Measurements from ENCODE around the gene ACACB. TPM values are rescaled to one million over a fixed set of nuclear protein-coding genes. Genes with fewer than 3 reads are reported as not detected.

Gene ACACB
- total and polyA plus RNA-seq, 2 donors from 2014 or later: 13.8 to 56.8 TPM

DNA sequence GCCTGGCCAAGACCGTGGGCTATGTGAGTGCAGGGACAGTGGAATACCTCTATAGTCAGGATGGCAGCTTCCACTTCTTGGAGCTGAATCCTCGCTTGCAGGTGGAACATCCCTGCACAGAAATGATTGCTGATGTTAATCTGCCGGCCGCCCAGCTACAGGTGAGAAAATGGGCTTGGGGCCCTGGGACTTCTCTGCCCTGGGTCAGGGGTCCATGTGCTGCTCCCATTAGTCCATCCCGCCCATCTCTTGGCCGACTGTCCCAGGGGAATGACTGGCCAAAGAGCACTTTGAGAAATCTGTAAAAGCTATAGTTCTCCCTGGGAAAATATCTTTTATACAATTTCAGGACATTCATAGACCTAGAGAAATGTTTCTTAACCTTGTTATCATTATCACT lies 63.5 kb downstream of the ACACB start:
- DNase-seq (no peak), FAIRE-seq (no peak)
- Histone ChIP-seq H3K4me3 (ENCODE audit: low read length in 3 of 3) (no peak overlapping the region), H3K9me3 (ENCODE audit: control insufficient read depth in 2 of 3, insufficient read depth in 1 of 3, low read length in 3 of 3) (no peaks in the 10 kb centered on the region), H3K4me1 (ENCODE audit: control insufficient read depth in 2 of 3, insufficient read depth in 2 of 3, low read depth in 1 of 3, low read length in 3 of 3) (no peaks in the 10 kb centered on the region), H3K27me3 (ENCODE audit: control insufficient read depth, insufficient read depth, low read length) (no peaks in the 10 kb centered on the region), H3K27ac (ENCODE audit: low read depth in 2 of 2, low read length in 2 of 2) (no peak overlapping the region), H3K9ac (ENCODE audit: low read length in 3 of 3) (no peak overlapping the region), H3K36me3 (ENCODE audit: control insufficient read depth in 2 of 3, insufficient read depth in 3 of 3, low read length in 3 of 3) (peaks cover 0 to 58% (median 27%) of the 10 kb centered on the region in 3 donors)
- TF ChIP-seq, protein P1, sequence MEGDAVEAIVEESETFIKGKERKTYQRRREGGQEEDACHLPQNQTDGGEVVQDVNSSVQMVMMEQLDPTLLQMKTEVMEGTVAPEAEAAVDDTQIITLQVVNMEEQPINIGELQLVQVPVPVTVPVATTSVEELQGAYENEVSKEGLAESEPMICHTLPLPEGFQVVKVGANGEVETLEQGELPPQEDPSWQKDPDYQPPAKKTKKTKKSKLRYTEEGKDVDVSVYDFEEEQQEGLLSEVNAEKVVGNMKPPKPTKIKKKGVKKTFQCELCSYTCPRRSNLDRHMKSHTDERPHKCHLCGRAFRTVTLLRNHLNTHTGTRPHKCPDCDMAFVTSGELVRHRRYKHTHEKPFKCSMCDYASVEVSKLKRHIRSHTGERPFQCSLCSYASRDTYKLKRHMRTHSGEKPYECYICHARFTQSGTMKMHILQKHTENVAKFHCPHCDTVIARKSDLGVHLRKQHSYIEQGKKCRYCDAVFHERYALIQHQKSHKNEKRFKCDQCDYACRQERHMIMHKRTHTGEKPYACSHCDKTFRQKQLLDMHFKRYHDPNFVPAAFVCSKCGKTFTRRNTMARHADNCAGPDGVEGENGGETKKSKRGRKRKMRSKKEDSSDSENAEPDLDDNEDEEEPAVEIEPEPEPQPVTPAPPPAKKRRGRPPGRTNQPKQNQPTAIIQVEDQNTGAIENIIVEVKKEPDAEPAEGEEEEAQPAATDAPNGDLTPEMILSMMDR (IDR thresholded peaks at IDR 0.05; ENCODE audit: borderline replicate concordance, extremely low read depth, insufficient read depth): no peak
- intact Hi-C loops (cut with DNase I): no loop called here

DNA sequence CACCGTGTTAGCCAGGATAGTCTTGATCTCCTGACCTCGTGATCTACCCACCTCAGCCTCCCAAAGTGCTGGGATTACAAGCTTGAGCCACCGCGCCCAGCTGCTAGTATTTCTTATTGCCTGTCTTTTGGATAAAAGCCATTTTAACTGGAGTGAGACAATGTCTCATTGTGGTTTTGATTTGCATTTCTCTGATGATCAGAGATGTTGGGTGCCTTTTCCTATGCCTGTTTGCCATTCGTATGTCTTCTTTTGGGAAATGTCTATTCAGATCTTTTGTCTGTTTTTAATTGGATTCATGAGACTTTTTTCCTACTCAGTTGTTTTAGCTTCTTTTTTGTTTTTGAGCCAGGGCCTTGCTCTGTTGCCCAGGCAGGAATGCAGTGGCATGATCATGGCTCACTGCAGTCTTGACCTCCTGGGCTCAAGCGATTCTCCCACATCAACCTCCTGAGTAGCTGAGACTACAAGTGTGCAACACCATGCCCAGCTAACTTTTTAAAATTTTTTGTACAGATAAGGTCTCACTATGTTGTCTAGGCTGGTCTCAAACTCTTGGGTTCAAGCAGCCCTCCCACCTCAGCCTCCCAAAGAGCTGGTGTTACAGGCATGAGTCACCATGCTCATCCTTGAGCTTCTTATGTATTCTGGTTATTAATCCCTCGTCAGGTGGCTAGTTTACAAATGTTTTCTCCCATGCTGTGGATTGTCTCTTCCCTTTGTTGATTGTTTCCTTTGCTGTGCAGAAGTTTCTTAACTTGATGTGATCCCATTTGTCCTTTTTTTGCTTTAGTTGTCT lies 65.9 kb downstream of the ACACB start:
- Histone ChIP-seq H3K27me3 (ENCODE audit: control insufficient read depth, insufficient read depth, low read length) (no peaks in the 10 kb centered on the region), H3K9me3 (ENCODE audit: control insufficient read depth in 2 of 3, insufficient read depth in 1 of 3, low read length in 3 of 3) (no peaks in the 10 kb centered on the region), H3K4me3 (ENCODE audit: low read length in 3 of 3) (no peak overlapping the region), H3K36me3 (ENCODE audit: control insufficient read depth in 2 of 3, insufficient read depth in 3 of 3, low read length in 3 of 3) (peaks cover 0 to 70% (median 31%) of the 10 kb centered on the region in 3 donors), H3K27ac (ENCODE audit: low read depth in 2 of 2, low read length in 2 of 2) (no peak overlapping the region), H3K9ac (ENCODE audit: low read length in 3 of 3) (no peak overlapping the region), H3K4me1 (ENCODE audit: control insufficient read depth in 2 of 3, insufficient read depth in 2 of 3, low read depth in 1 of 3, low read length in 3 of 3) (no peaks in the 10 kb centered on the region)
- no peak for FAIRE-seq
- TF ChIP-seq, protein P1 (IDR thresholded peaks at IDR 0.05; ENCODE audit: borderline replicate concordance, extremely low read depth, insufficient read depth): no peak
- no peak for DNase-seq
- intact Hi-C loops (cut with DNase I): no loop called here

DNA sequence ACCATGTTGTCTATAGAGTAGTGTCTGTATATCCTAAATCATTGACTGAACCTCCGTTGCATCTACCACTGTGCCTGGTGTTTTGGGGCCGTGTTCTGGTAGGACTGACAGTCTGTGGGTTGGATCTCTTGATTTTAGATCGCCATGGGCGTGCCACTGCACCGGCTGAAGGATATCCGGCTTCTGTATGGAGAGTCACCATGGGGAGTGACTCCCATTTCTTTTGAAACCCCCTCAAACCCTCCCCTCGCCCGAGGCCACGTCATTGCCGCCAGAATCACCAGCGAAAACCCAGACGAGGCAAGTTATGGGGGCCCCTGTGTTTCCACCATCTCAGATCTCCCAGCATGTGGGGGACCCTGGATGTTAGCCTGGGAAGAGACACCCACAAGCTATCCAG lies 69.1 kb downstream of the ACACB start:
- FAIRE-seq: no peak
- intact Hi-C loops (cut with DNase I): no loop called here
- H3K9ac ChIP-seq (ENCODE audit: low read length in 3 of 3): no peak overlapping the region
- H3K27me3 ChIP-seq (ENCODE audit: control insufficient read depth, insufficient read depth, low read length): no peaks in the 10 kb centered on the region
- H3K36me3 ChIP-seq (ENCODE audit: control insufficient read depth in 2 of 3, insufficient read depth in 3 of 3, low read length in 3 of 3): peaks cover 0 to 52% (median 21%) of the 10 kb centered on the region in 3 donors
- H3K4me1 ChIP-seq (ENCODE audit: control insufficient read depth in 2 of 3, insufficient read depth in 2 of 3, low read depth in 1 of 3, low read length in 3 of 3): no peaks in the 10 kb centered on the region
- no peak overlapping the region for H3K27ac ChIP-seq (ENCODE audit: low read depth in 2 of 2, low read length in 2 of 2)
- H3K4me3 ChIP-seq (ENCODE audit: low read length in 3 of 3): no peak overlapping the region
- DNase-seq: no peak
- no peaks in the 10 kb centered on the region for H3K9me3 ChIP-seq (ENCODE audit: control insufficient read depth in 2 of 3, insufficient read depth in 1 of 3, low read length in 3 of 3)
- TF ChIP-seq, protein P1 (IDR thresholded peaks at IDR 0.05; ENCODE audit: borderline replicate concordance, extremely low read depth, insufficient read depth): no peak
